SHP77 treated with DMSO at 0.1 percent for 48 hours (cell line): ENCODE data around the gene SSR2.

Experiments
- DNase-seq: peaks from one replicate; lab custom pipeline; 2025; lab: John Stamatoyannopoulos, UW

Gene SSR2

DNA sequence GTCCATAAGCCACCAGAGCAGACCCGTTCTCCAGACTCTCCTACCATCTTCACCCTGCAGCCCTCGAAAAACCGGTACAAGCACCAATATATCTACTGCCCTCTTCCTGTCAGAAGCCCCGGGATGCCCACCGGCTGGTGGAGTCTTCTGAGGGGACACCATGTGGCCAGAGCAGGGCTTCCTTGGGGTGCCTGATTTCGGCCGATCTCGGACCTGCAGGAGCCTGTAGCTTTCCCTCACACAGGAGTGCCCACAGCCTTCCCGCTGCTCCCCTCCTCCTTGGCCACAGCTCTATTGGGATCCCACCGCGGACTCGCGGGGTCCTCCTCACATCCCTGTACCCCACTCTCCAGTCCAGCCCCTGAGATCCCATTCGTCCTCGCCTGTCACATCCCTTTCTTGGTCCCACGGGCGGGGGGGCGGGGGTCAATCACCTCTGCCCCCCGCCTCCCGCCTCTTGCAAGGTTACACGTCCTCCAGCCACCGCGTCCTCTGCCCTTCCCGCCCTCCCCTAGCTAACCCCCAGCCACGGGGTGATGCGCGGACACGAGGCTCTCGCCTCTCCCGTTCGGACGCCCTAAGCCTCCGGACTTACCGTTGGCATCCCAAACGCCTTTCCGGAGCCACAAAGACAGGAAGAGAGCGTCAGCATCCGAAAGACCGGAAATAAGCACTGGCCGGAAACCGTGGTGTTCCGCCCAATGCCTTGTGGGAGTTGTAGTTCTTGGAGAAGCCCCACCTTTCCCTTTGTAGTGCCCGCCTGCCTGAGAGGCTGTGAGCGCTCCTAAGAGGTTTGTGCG lies at the start of gene SSR2:
SSR2 (minus strand) TSS at position 659 of the 800 bp plus-strand sequence. CDS start 784 bp downstream, outside the sequence.
- peak; percentile 97 for DNase-seq

DNA sequence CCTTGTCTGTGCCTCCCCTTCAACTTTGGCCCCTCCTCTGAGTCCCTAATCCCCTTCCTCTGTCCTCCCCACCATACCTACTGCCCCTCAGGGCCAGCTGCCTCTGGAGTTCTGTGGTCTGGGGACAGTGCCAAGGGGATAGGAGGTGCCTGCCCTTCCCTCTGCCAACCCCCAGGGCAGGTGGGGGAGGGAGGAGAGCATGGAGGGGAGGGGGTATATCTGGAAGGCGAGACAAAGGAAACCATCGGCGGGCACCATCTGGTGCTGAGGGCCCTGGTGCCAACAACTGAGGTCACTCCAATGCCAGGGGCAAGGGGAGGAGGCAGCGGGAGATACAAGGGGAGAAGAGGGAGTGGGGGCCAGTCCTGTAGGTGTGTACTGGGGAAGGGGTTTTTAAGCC lies 49.8 kb upstream of the SSR2 start:
- DNase-seq, result peak; percentile 45

DNA sequence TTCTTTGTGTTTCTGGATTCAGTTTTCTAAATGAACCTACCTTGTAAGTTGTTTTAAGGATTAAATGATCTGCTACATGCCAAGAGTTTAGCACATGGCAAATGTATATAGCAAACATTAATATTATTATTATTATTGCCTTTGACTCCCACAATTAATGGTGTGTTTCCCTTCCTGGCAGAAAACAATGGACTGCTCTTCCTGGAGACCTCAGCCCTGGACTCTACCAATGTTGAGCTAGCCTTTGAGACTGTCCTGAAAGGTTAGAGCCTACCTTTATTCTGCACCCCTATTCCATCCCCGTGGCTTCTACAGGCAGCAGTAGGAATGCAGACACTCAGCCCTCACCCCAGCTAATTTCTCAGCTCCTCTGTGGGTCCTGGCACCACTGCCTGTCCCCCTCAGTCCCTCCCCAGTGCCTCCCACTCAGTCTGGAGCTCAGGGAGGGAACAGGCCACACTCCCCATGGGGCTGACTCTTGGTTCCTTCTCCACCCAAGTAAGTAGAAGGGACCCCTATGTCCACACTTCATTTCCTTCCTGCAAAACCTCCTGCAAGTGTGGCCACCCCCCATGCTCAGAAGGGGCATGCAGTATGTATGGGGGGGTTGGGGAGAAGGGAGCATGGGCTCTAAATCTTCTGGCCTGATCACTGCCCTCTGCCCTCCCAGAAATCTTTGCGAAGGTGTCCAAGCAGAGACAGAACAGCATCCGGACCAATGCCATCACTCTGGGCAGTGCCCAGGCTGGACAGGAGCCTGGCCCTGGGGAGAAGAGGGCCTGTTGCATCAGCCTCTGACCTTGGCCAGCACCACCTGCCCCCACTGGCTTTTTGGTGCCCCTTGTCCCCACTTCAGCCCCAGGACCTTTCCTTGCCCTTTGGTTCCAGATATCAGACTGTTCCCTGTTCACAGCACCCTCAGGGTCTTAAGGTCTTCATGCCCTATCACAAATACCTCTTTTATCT lies 49.0 kb upstream of the SSR2 start:
- no peak for DNase-seq

DNA sequence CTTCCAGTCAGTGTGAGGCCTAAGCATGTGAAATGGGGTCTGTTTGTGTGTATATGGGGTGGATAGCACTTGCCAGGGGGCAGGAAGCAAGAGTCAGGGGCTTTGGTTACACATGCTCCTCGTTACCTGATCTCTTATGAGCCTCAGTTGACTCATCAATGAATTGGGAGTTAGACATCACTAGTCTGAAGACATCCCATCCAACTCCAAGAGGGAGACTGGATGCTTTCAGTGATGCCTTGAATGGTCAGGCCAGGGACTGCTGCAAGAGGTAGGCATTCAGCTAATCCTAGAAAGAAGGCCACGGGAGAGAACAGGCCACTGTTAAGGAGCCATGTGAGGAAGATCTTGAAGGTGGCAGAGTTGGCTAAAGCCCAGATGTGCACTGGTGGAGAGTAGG lies 46.5 kb upstream of the SSR2 start:
- DNase-seq, result no peak

DNA sequence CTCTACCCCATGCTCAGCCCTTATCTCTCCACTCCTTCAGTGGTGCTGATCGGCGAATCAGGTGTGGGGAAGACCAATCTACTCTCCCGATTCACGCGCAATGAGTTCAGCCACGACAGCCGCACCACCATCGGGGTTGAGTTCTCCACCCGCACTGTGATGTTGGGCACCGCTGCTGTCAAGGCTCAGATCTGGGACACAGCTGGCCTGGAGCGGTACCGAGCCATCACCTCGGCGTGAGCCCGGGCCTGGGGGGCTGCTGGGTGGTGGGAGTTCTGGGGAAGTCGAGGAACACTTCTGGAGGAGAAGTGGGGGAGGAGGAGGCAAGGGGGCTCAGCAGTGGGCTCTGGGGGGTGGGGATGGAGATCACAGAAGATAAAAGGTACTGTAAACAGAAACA lies 45.1 kb upstream of the SSR2 start:
- no peak for DNase-seq

DNA sequence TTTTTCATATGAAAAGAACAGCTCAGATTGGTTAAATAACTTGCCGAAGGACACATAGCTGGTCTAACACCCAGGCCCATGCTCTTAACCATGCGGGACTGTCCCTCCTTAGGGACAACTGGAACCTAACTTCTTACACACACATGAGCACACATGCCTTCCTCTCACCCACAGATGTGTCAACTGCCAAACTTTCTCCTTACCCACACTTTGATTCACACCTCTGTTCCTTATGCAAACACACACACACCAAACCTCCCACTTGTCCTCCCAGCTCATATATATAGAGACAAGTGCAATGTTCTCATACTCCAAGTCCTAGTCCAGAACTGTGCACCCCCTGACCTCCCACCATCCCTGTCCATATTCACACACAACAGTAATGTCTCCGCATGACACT lies 44.5 kb upstream of the SSR2 start:
- no peak for DNase-seq

DNA sequence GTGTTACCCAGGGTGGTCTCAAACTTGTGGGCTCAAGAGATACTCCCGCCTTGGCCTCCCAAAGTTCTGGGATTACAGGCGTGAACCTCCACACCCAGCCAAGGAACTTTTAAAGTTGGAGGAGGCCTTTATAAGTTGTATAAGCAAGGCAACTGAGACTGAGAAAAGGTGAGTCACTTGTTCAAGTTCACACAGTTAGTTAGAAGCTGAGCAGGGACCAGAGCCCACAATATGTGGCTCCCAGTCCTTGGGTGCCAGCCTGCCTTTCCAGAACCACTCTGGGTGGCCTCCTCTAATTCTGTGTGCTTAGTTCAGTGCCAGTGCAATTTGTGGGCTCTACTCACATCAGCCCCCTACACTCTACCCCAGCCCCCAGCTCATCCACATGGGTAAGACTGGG lies 43.9 kb upstream of the SSR2 start:
- DNase-seq, result no peak

DNA sequence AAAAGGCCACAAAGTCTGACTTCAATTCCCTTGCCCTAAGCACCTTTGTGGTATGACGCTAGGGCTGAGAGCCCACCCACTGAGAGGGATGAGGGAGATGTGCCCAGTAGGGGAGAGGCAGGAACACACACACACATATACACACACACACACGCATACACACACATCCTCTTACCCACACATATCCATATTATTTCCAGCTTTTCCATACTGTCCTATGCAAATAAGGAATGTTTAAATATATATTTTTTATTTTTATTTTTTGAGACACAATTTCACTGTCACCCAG lies 43.2 kb upstream of the SSR2 start:
- no peak for DNase-seq

DNA sequence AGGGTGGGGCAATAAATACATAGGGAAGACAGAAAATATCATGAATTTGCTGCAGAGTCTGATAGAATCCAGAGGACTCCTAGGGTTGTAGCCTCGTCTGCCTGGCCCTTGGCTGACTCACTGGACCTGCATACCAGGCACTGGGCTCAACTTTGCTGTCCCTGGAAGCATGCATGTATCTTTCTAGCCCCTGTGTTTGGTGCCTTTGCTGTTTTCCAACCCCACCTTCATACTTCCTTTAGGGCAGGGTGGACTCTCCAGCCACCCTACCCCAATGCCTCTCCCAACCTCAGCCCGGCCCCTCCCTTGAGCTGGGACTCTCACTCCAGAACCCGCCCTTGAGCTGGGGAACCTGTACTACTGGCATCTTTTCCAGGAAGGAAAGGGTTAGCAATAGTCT lies 41.4 kb upstream of the SSR2 start:
- no peak for DNase-seq

DNA sequence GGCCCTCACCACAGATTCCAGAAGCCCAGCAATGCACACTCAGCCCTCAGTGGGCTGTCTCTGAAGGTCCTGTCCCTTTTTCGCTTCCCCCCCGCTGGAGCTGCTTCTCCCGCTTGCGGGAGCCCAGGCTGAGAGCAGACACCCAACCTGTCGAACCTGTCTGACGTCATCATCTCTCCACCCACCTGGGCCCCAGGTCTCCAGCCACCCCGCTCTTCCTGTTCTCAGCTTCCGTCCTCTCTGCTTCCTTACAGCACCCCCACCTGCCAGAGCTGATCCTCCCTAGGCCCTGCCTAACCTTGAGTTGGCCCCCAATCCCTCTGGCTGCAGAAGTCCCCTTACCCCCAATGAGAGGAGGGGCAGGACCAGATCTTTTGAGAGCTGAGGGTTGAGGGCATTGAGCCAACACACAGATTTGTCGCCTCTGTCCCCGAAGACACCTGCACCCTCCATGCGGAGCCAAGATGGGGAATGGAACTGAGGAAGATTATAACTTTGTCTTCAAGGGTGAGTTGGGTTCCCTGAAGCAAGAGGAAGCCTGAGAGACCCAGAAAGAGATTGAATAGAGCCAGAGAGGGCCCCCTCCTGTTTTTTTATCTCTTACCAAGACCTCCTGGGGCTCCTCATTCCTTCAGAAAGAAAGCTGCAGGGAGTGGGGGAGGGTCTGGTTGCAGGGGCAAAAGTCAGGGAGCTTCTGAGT lies 40.3 kb upstream of the SSR2 start, which contains the start of gene RAB25:
RAB25 (plus strand) TSS at position 224 of the 700 bp plus-strand sequence; CDS start at position 465, 241 bp downstream.
- no peak for DNase-seq

DNA sequence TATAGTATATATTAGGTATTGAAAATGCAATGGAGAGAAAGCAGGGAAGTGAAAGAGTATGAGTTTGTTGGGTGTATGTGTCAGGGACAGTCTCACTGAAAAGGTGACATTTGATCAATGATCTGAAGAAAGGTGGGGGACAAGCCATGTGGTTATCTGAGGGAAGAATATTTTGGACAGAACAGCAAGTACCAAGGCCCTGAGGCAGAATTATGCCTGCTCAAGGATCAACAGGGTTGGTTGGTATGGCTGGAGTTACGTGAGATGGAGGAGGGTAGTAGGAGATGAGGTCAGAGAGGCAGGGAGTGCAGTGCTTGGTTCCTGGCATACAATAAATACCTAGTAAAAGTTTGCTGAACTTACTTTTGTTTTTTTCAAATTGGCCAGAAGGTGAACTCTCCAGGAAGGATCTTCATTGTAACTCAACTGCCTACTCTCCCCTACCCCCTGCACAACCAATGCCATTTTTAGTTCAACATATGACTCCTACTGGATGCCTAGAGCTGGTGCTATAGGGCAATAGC lies 35.6 kb upstream of the SSR2 start:
- no peak for DNase-seq

DNA sequence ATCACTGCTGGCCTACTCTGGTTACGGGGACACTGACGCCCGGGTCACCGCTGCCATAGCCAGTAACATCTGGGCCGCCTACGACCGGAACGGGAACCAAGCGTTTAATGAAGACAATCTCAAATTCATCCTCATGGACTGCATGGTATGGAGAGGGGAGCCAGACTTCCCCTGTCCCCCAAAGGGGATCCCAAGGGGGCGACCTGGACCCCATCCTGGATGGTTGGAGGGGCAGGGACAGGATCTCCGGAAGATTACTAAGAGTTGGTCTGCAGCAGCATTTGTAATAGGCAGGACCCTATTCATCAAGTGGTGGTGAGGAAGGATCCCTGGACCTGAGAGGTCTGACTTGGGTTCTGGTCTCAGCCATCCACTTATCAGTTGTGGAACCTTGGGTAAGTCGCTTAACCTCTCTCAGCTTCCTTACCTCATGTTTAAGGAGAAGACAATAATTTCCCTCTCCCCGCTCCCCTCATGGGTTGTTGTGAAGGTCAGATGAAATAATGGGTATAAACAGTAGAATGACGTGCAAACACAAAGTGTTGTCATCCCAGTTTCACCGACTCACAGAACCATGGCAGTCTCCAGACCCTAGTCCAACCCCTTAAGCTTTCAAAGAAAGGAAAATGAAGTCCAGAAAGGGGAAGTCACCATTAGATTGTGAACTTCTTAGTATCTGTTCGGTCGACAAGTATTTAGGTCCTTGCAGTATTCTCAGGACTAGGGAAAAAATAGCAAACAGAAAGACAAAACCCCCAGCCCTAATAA lies 34.7 kb upstream of the SSR2 start:
- no peak for DNase-seq

DNA sequence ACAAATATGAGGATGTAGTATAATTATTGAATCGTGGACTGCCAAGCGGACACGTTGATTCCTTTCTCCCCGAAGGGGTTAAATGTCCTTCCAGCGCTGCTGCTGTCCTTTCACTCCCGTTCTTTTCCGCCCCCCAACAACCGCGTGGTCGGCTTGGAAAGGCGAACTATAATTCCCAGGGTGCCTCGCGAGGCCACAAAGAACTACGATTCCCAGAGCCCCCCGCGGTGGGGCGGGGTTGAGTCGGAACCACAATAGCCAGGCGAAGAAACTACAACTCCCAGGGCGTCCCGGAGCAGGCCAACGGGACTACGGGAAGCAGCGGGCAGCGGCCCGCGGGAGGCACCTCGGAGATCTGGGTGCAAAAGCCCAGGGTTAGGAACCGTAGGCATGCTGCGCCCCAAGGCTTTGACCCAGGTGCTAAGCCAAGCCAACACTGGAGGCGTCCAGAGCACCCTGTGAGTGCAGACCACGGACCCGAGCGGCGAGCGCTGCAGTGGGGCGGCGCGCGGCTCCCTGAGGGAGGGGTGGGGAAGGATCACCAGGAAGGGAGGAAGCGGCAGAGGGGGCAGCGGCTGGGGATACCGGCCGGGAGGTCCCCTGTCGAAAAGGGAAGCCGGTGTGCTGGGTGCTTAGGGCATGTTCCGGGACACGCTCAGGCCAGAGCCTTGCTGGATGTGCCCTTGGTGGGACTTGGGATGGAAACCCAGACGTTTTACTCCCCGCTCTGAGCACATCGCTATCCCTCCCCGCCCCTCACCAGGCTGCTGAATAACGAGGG lies 33.9 kb upstream of the SSR2 start, which contains the start of gene LAMTOR2:
LAMTOR2 (plus strand) TSS at position 283 of the 781 bp plus-strand sequence; CDS start at position 391, 108 bp downstream.
- DNase-seq, result peak; percentile 100

DNA sequence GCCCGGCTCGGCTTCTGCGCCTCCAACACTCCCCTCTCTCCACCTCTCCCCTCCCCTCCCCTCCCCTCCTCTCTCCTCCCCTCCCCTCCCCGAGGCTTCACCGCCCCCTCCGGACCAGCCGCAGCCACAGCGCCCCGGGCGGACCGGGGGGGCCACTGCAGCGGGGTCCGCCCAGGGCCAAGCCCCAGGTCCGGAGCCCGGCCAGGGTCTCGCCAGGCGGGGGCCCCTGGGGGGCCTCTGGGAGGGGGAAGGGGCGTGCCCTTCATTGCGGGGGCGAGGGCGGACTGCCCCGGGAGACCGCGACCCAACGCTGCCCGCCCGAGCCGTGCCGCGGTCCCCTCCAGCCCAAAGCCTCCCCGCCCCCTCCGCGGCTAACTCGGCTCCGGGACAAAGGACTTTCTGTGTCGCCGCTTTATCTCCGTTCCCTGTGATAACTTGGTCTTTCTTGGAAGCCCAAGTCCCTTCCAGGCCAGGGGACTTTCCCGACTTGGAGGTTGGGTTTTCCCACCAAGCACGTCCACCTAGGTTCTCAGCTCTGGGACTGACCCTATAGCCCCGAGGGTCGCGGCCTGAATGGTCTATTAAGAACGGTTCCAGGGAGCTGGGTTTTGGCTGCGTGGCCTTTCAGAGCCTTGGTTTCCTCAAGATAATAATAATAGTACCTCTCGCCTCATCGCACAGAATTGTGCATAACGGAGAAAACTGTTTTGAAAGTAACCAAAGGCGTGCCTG lies 33.2 kb upstream of the SSR2 start, which contains the start of gene UBQLN4:
UBQLN4 (minus strand) TSS at position 31 of the 732 bp plus-strand sequence. CDS start 97 bp downstream, outside the sequence.
- DNase-seq, result peak; percentile 87

DNA sequence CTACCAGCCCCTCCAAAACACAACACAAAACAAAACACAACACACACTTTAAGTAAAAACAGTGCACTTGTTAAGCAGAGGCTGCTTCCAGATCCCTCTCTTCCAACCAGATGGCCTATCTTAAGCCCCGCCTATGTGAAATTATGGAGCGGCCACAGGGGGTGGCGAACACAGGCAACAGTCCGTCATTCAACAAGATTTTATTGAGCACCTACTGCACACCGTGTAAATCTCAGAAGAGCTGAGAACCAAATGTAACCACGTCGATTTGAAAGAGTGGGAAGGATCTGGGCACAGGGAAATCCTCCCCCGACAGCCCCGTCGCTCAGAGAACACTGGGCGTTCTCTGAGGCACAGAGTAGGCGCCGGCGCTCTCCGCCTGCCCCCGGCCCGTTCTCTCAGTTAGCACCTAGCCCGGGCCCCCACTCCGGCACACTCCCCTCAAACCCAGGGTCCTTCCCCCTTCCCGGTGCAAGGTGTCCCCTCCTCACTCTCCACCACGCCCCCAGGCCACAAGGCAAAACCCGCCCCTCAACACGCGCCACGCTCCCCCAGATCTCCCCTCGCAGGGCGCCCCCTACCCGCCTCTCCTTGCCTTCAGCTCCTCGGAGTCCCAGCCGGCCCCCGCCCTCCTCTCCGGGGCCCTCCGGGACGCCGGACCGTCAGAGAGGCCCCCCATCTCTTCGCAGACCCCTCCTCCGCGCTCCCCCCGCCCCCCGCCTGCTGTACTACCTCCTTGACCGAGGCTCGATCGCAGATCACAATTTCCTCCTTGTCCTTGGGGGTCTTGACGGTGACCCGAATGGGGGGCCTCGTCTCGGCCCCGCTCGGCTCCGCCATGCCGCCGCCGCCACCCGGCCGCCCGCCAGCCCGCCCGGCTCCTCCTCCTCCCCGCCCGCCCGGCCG lies 32.4 kb upstream of the SSR2 start:
- DNase-seq, result peak; percentile 51

DNA sequence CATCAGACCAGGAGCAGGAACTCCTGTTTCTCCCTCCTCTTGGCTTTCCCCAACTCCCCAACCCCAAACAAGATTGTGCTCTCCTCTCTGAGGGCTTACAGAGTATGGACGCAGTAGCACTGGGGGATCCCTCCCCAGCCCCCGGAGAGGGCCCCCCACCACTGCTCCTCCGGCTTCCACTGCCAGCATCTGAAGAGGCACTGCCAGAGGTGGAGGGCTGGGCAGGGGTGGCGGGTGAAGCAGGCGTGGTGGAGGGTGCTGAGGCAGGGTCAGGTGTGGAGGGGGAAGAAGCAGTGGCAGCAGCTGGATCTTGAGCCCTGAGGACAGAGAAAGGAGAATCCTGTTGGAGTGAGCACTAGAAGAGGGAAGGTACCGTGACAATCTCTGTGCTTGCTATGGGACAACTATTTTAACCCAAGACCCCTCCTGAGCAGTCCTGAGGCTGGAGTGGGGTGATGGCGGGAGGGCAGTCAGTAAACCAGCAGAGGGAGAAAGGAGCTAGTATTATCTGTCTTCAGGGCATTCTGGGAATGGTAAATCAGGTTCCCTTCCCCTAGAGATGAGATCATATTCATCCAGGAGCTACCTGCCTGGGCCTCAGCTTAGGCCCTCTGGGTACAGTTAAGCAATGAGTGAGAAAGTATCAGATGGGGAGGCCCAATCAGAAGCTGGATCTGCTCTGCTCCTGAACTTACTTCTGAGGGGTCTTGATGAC lies 30.4 kb upstream of the SSR2 start:
- no peak for DNase-seq

DNA sequence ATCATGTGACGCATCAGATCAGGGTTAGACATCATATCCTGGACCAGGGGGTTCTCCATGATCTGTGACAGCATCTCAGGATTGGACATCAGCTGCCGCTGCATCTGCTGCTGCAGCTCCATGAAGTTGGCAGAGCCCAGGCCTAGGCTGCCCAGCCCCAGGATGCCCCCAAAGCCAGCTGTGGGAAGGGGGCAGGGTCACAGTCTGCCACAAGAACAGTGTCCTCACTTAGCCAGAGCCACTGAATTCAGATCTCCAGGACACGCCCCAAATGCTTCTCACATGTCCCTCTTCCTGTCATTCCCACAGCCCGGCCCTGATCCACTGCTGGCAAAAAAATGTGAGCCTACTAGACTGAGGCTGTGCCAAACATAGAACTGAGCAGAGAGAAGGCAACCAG lies 29.6 kb upstream of the SSR2 start:
- no peak for DNase-seq
